Keratinocyte (primary cell): Measurements from ENCODE around the gene USP33. TPM values are rescaled to one million over a fixed set of nuclear protein-coding genes. Genes with fewer than 3 reads are reported as not detected.

Experiments
- DNase-seq: peaks from one replicate; pipeline ENCODE4 v3.0.0-alpha.2; 2011; ENCODE audit warnings: low read depth, missing footprints, low spot score
- FAIRE-seq: peaks from 2 replicates; lab custom pipeline; 2011; peaks lifted over from hg19 to GRCh38; lab: Jason Lieb, UNC
- H2AFZ ChIP-seq: 2 replicates; pipeline ENCODE4 v1.6.0; 2012; ENCODE audit warnings: low read length, control low read depth, inconsistent platforms; ENCODE audit not compliant: control insufficient read depth
- H3K27ac ChIP-seq: 2 replicates; pipeline ENCODE4 v1.5.1; 2011; ENCODE audit warnings: low read length; ENCODE audit not compliant: control insufficient read depth, insufficient read depth
- H3K27me3 ChIP-seq: 3 replicates; pipeline ENCODE4 v1.6.0; 2011; ENCODE audit warnings: low read length; ENCODE audit not compliant: control insufficient read depth, insufficient read depth; ENCODE audit errors: extremely low read depth
- H3K36me3 ChIP-seq, 2 experiments: 2 replicates in 1 of 2; 3 replicates in 1 of 2; pipeline ENCODE4 v1.5.1; 2011; ENCODE audit warnings: low read length in 2 of 2, mild to moderate bottlenecking in 1 of 2; ENCODE audit not compliant: control insufficient read depth in 2 of 2, insufficient read depth in 2 of 2; ENCODE audit errors: extremely low read depth in 1 of 2
- H3K4me1 ChIP-seq: 3 replicates; pipeline ENCODE4 v1.5.1; 2011; ENCODE audit warnings: low read length; ENCODE audit not compliant: control insufficient read depth, insufficient read depth; ENCODE audit errors: extremely low read depth
- H3K4me2 ChIP-seq: 3 replicates; pipeline ENCODE4 v1.6.0; 2011; ENCODE audit warnings: low read depth, low read length; ENCODE audit not compliant: control insufficient read depth, insufficient read depth; ENCODE audit errors: extremely low read depth
- H3K4me3 ChIP-seq, 3 experiments: fragments of 200-600 bp in 1 of 3; sonication (generic) in 1 of 3; 2 replicates in 2 of 3; 3 replicates in 1 of 3; pipeline ENCODE4 v1.5.1; 2011 to 2016; ENCODE audit warnings: low read length in 3 of 3, mild to moderate bottlenecking in 3 of 3, control low read depth in 2 of 3, inconsistent platforms in 1 of 3, low read depth in 1 of 3, mixed read lengths in 1 of 3, mixed run types in 1 of 3, moderate library complexity in 1 of 3; ENCODE audit not compliant: control insufficient read depth in 2 of 3, insufficient read depth in 2 of 3; ENCODE audit errors: extremely low read depth in 1 of 3
- H3K79me2 ChIP-seq: 2 replicates; pipeline ENCODE4 v1.6.0; 2012; ENCODE audit warnings: low read length; ENCODE audit not compliant: control insufficient read depth, insufficient read depth
- H3K9ac ChIP-seq: 3 replicates; pipeline ENCODE4 v1.6.0; 2011; ENCODE audit warnings: low read length; ENCODE audit not compliant: control insufficient read depth, insufficient read depth; ENCODE audit errors: extremely low read depth
- H3K9me1 ChIP-seq: 3 replicates; pipeline ENCODE4 v1.6.0; 2011; ENCODE audit warnings: low read length; ENCODE audit not compliant: control insufficient read depth, insufficient read depth; ENCODE audit errors: extremely low read depth
- H3K9me3 ChIP-seq: 2 replicates; pipeline ENCODE4 v1.5.1; 2012; ENCODE audit warnings: low read depth, low read length; ENCODE audit not compliant: control insufficient read depth
- H4K20me1 ChIP-seq: 3 replicates; pipeline ENCODE4 v1.6.0; 2011; ENCODE audit warnings: low read length; ENCODE audit not compliant: control insufficient read depth, insufficient read depth; ENCODE audit errors: extremely low read depth
- EZH2 ChIP-seq: IDR thresholded peaks from one replicate; pipeline ENCODE4 v1.6.1; 2012; ENCODE audit warnings: inconsistent platforms, mild to moderate bottlenecking, low read length, moderate library complexity
- dilution Hi-C: fragments of 300-500 bp; cut with MboI; formaldehyde crosslinking; loops from one replicate; pipeline ENCODE4 v1.7.0; 2020; ENCODE audit warnings: low sequenced_read_pairs; ENCODE audit not compliant: extremely low pct_ligation_motif_present
- polyA plus RNA-seq, 5 experiments: library from polyadenylated mRNA; depleted of rRNA in 3 of 5; stranded (reverse) in 3 of 5; stranded (forward) in 1 of 5; unstranded in 1 of 5; fragments of >200 nt; gene quantifications; 1 replicate in 1 of 5; 2 replicates in 3 of 5; 3 replicates in 1 of 5; pipeline versions ENCODE4 v1.2.1 to v1.2.3, GENCODE V29; 2011 to 2012; ENCODE audit warnings: missing spikeins in 2 of 5, low read depth in 1 of 5, low replicate concordance in 1 of 5
- TF ChIP-seq, protein P1 (sequence below), 3 experiments: IDR thresholded peaks in 1 of 3; conservative IDR thresholded peaks in 1 of 3; optimal IDR thresholded peaks in 1 of 3; 2 replicates in 2 of 3; 3 replicates in 1 of 3; pipeline versions ENCODE3 to v1.5.1; 2011; ENCODE audit warnings: low read length in 3 of 3, mild to moderate bottlenecking in 3 of 3, moderate library complexity in 2 of 3, control low read depth in 1 of 3, inconsistent platforms in 1 of 3; ENCODE audit not compliant: insufficient read depth in 2 of 3; ENCODE audit errors: extremely low read depth in 1 of 3

Gene USP33
- polyA plus RNA-seq, 1 donor (not counting 4 experiments of a cell fraction or from before 2014, with no cell fraction given) = 52.0 TPM

DNA sequence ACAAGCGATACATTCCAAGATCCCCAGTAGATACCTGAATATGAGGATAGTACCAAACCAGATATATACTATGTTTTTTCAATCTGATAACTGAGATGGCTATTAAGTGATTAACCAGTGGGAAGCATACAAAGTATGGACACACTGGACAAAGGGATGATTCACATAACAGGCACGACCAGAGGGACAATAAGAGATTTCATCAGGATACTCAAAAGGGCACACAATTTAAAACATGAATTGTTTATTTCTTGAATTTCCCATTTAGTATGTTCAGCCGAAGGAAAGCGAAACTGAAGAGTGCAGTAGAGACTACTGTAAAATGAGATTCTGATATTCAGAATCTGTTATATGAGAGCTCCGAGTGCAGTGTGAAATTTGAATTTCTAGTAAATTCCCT is 87.8 kb downstream of the USP33 start:
- H3K4me1 ChIP-seq = no peaks in the 10 kb centered on the region
- no peak for FAIRE-seq
- H3K27ac ChIP-seq = no peak overlapping the region
- no peak overlapping the region for H3K4me2 ChIP-seq
- H3K27me3 ChIP-seq = no peaks in the 10 kb centered on the region
- no peaks in the 10 kb centered on the region for H3K9me3 ChIP-seq
- H3K4me3 ChIP-seq = no peak overlapping the region
- H3K9me1 ChIP-seq = no peaks in the 10 kb centered on the region
- peaks cover 0 to 4% of the 10 kb centered on the region in 2 experiments for H3K36me3 ChIP-seq
- TF ChIP-seq, protein P1, sequence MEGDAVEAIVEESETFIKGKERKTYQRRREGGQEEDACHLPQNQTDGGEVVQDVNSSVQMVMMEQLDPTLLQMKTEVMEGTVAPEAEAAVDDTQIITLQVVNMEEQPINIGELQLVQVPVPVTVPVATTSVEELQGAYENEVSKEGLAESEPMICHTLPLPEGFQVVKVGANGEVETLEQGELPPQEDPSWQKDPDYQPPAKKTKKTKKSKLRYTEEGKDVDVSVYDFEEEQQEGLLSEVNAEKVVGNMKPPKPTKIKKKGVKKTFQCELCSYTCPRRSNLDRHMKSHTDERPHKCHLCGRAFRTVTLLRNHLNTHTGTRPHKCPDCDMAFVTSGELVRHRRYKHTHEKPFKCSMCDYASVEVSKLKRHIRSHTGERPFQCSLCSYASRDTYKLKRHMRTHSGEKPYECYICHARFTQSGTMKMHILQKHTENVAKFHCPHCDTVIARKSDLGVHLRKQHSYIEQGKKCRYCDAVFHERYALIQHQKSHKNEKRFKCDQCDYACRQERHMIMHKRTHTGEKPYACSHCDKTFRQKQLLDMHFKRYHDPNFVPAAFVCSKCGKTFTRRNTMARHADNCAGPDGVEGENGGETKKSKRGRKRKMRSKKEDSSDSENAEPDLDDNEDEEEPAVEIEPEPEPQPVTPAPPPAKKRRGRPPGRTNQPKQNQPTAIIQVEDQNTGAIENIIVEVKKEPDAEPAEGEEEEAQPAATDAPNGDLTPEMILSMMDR (optimal IDR thresholded peaks at IDR 0.05 in 1 of 3, IDR thresholded peaks at IDR 0.05 in 1 of 3, conservative IDR thresholded peaks at IDR 0.05 in 1 of 3; ENCODE audit: extremely low read depth in 1 of 3, insufficient read depth in 2 of 3, low read length in 3 of 3) = no peak
- TF ChIP-seq EZH2 = no peak
- no peaks in the 10 kb centered on the region for H4K20me1 ChIP-seq
- peaks cover 100% of the 10 kb centered on the region for H3K79me2 ChIP-seq
- H3K9ac ChIP-seq = no peak overlapping the region
- no peak for DNase-seq
- H2AFZ ChIP-seq = no peak overlapping the region
- dilution Hi-C loops = no loop called here

DNA sequence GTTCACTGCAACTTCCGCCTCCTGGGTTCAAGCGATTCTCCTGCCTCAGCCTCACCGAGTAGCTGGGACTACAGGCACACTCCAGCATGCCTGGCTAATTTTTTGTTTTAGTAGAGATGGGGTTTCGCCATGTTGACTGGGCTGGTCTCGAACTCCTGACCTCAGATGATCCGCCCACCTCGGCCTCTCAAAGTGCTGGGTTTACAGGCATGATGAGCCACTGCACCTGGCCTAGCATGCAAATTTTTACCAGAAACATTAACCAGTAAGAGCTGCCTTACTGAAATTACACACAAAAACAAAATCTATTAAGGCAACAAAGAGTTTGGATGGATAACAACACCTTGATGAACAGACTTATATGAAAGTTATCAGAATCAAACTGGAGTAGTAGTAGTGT is 89.3 kb downstream of the USP33 start:
- no peak overlapping the region for H3K27ac ChIP-seq
- no peak for FAIRE-seq
- no peak overlapping the region for H3K4me3 ChIP-seq
- no peak for TF ChIP-seq EZH2
- TF ChIP-seq, protein P1 (optimal IDR thresholded peaks at IDR 0.05 in 1 of 3, IDR thresholded peaks at IDR 0.05 in 1 of 3, conservative IDR thresholded peaks at IDR 0.05 in 1 of 3; ENCODE audit: extremely low read depth in 1 of 3, insufficient read depth in 2 of 3, low read length in 3 of 3) = no peak
- H3K9ac ChIP-seq = no peak overlapping the region
- no peak overlapping the region for H2AFZ ChIP-seq
- no peaks in the 10 kb centered on the region for H3K9me3 ChIP-seq
- H3K4me1 ChIP-seq = no peaks in the 10 kb centered on the region
- peaks cover 100% of the 10 kb centered on the region for H3K79me2 ChIP-seq
- no peaks in the 10 kb centered on the region for H3K27me3 ChIP-seq
- H3K36me3 ChIP-seq = no peaks in the 10 kb centered on the region
- dilution Hi-C loops = no loop called here
- no peak for DNase-seq
- H3K4me2 ChIP-seq = no peak overlapping the region
- peaks cover 3% of the 10 kb centered on the region for H4K20me1 ChIP-seq
- H3K9me1 ChIP-seq = no peaks in the 10 kb centered on the region
